ENCODE data around the gene VEPH1.

GRCh38 chr3:157414861-157415260, 88.4 kb downstream of the VEPH1 start:
- TF ChIP-seq POLR2A (IDR thresholded peaks at IDR 0.05) (no peak), CTCF (IDR thresholded peaks at IDR 0.05 in 4 of 5, conservative IDR thresholded peaks at IDR 0.05 in 1 of 5) (no peak)

Measured in gastrocnemius medialis (tissue), 4 donors.